Sigmoid colon (tissue), 4 donors: Measurements from ENCODE around the gene GPS2.

Experiments
- EP300 ChIP-seq, 4 donors: sonication (generic); formaldehyde crosslinking; IDR thresholded peaks; one replicate each; pipeline ENCODE4 v1.6.1; 2017; ENCODE audit warnings: antibody characterized with exemption in 4 of 4
- POLR2A ChIP-seq, 2 donors: fragments of 450-650 bp; IDR thresholded peaks; one replicate each; pipeline ENCODE4 v1.6.1; 2016; ENCODE audit warnings: antibody characterized with exemption in 2 of 2, mild to moderate bottlenecking in 2 of 2, moderate library complexity in 2 of 2
- POLR2AphosphoS5 ChIP-seq, 4 donors: sonication (generic); formaldehyde crosslinking; IDR thresholded peaks; one replicate each; pipeline ENCODE4 v1.6.1; 2017; ENCODE audit warnings: antibody characterized with exemption in 4 of 4
- TF ChIP-seq, protein P1 (sequence below), 4 experiments: fragments of 450-650 bp in 3 of 4; fragments of 200-600 bp in 1 of 4; IDR thresholded peaks; one replicate each; pipeline ENCODE4 v1.5.1; 2016 to 2019; ENCODE audit warnings: antibody characterized with exemption in 4 of 4, mild to moderate bottlenecking in 3 of 4, moderate library complexity in 2 of 4

DNA sequence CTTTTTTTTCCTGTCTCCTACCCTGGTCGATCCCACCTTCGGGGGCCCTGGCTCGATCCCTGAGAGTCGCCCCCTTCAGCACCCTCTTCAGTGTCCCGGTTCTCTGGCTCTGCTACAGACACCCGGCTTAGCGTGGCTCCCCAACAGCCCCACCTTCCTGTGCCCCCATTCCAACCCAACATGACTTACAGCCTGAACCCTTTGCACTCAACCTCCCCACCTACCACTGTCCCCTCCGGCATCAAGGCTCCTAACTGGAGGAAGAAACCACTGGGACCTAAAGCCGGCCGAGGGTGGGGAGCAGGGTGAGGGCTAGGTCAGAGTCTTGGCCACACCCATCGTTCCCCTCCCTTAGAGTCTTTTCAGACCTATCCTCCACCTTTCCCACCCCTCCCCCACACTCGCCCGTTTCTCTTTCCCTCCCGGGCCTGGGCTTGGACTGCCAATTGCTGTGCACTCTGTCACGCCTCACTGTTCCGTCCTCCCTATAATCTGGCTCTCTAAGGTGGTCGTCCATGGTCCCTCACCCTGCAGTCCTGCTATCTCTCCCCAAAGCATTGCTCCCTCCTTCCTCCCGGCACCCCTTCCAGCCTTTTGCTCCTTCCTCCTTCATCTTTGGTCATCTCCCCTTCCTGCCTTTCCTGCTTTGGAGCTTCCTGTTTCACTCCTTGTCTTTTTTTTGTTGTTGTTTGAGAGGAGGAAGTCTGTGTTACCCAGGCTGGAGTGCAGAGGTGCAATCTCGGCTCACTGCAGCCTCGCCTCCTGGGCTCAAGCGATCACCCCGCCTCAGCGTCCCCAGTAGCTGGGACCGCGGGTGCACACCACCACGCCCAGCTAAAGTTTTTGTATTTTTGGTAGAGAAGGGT lies 52.0 kb downstream of the GPS2 start:
- TF ChIP-seq POLR2A (IDR thresholded peaks at IDR 0.05) (peak in 1 of 2 donors; percentile 31), EP300 (IDR thresholded peaks at IDR 0.05) (no peak), POLR2AphosphoS5 (IDR thresholded peaks at IDR 0.05) (no peak)
- TF ChIP-seq, protein P1, sequence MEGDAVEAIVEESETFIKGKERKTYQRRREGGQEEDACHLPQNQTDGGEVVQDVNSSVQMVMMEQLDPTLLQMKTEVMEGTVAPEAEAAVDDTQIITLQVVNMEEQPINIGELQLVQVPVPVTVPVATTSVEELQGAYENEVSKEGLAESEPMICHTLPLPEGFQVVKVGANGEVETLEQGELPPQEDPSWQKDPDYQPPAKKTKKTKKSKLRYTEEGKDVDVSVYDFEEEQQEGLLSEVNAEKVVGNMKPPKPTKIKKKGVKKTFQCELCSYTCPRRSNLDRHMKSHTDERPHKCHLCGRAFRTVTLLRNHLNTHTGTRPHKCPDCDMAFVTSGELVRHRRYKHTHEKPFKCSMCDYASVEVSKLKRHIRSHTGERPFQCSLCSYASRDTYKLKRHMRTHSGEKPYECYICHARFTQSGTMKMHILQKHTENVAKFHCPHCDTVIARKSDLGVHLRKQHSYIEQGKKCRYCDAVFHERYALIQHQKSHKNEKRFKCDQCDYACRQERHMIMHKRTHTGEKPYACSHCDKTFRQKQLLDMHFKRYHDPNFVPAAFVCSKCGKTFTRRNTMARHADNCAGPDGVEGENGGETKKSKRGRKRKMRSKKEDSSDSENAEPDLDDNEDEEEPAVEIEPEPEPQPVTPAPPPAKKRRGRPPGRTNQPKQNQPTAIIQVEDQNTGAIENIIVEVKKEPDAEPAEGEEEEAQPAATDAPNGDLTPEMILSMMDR (IDR thresholded peaks at IDR 0.05), result no peak
